Pancreas (tissue), 10 donors: ENCODE results near the gene CDH4. TPM values are rescaled to one million over a fixed set of nuclear protein-coding genes. Genes with fewer than 3 reads are reported as not detected.

Experiments
- ATAC-seq, 4 donors: fragments of 200-7000 bp; cut with Tn5 transposase; one replicate each; pipeline versions ENCODE4 v1.8.0 to v1.9.1; 2020; ENCODE audit warnings: mild to moderate bottlenecking in 4 of 4, moderate library complexity in 4 of 4
- DNase-seq, 6 donors: peaks; one replicate each; pipeline ENCODE4 v3.0.0-alpha.2; 2020
- FAIRE-seq: peaks from 2 replicates; lab custom pipeline; 2012; peaks lifted over from hg19 to GRCh38; lab: Jason Lieb, UNC
- H3K27ac ChIP-seq, 4 donors: fragments of 200-600 bp; sonication (generic); 1 replicate in 3 of 4; 2 replicates in 1 of 4; pipeline versions ENCODE4 v1.5.0 to v1.8.0; 2020
- H3K27me3 ChIP-seq, 4 donors: fragments of 200-600 bp; one replicate each; pipeline ENCODE4 v1.8.0; 2021
- H3K36me3 ChIP-seq, 3 donors: fragments of 200-600 bp; sonication (generic) in 1 of 3; one replicate each; pipeline versions ENCODE4 v1.5.0 to v1.8.0; 2020 to 2021
- H3K4me1 ChIP-seq, 3 donors: fragments of 200-600 bp; one replicate each; pipeline ENCODE4 v1.8.0; 2021
- H3K4me3 ChIP-seq, 4 donors: fragments of 200-600 bp; sonication (generic) in 2 of 4; one replicate each; pipeline versions ENCODE4 v1.5.0 to v1.8.0; 2020 to 2021
- H3K9me3 ChIP-seq, 4 donors: fragments of 200-600 bp; one replicate each; pipeline ENCODE4 v1.8.0; 2021
- CTCF ChIP-seq, 4 donors: fragments of 200-600 bp; sonication (generic) in 3 of 4; IDR thresholded peaks; one replicate each; pipeline versions ENCODE4 v1.5.0 to v1.8.0; 2021; ENCODE audit warnings: antibody characterized with exemption in 4 of 4
- WGBS, 2 donors: extraction: QIAGEN DNeasy Blood & Tissue Kit; methylation state at CpG; one replicate each; pipeline ENCODE4 v1.1.7; 2013; 5-methylcytosine and 5-hydroxymethylcytosine counted together
- intact Hi-C, 3 donors: fragments of 100-400 bp; cut with DNase I; formaldehyde crosslinking; loops; one replicate each; pipeline versions ENCODE4 v1.11.1 to v1.14.2; 2022
- polyA plus RNA-seq, 2 donors: library from polyadenylated mRNA; stranded (reverse); fragments of 200-250 nt; gene quantifications; one replicate each; pipeline ENCODE4 v1.2.3, GENCODE V29; 2013
- total RNA-seq, 6 donors: library from RNA; stranded (reverse); fragmentation: NEBNext Ultra II Directional in 4 of 6; extraction: Animal tissue kit (Norgen Biotek cat#: 25700) in 4 of 6; gene quantifications; one replicate each; pipeline versions ENCODE4 v1.2.1 to v1.2.4, GENCODE V29; 2021 to 2023
- donor health status: healthy with polysubstance abuse.
- donor health status: DM: no; HTN: no; CAD: no; lungs with moderate emphysema.
- donor health status: DM: no; HTN: no; CAD: no.
- donor health status: control.
- donor health status: control.
- donor health status: Bipolar disorder and iron deficiency.
- donor health status: DM: yes; HTN: yes; CAD: no.
- donor health status: DM: no; HTN: no; CAD: no.
- donor health status: DM: no; HTN: no; CAD: no.
- donor health status: DM: yes; HTN: yes; CAD: no.

Gene CDH4
- total and polyA plus RNA-seq, 8 donors: 0.04 to 1.4 (median 0.27) TPM

- ATAC-seq (no peak), DNase-seq (no peak), FAIRE-seq (no peak)
- Histone ChIP-seq H3K27ac (no peak overlapping the region), H3K4me1 (no peaks in the 10 kb centered on the region), H3K4me3 (no peak overlapping the region), H3K9me3 (no peaks in the 10 kb centered on the region), H3K36me3 (no peaks in the 10 kb centered on the region), H3K27me3 (no peaks in the 10 kb centered on the region)
- WGBS, 2 donors: 81 to 91% methylated on average over 19 of the region's 19 CpGs
- intact Hi-C loops: no loop called here
- no peak for TF ChIP-seq CTCF (IDR thresholded peaks at IDR 0.05)
Measured at GRCh38 chr20:61523145-61523544, 271.1 kb downstream of the CDH4 start.

- no peaks in the 10 kb centered on the region for H3K9me3 ChIP-seq
- intact Hi-C loops: no loop called here
- DNase-seq (no peak), ATAC-seq (no peak), FAIRE-seq (no peak)
- no peaks in the 10 kb centered on the region for H3K36me3 ChIP-seq
- H3K27me3 ChIP-seq: no peaks in the 10 kb centered on the region
- H3K27ac ChIP-seq: no peak overlapping the region
- H3K4me1 ChIP-seq: no peaks in the 10 kb centered on the region
- TF ChIP-seq CTCF (IDR thresholded peaks at IDR 0.05): no peak
- no peak overlapping the region for H3K4me3 ChIP-seq
- WGBS, 2 donors: 36 to 47% methylated on average over 12 to 13 of the region's 13 CpGs
Measured at GRCh38 chr20:61524951-61525666, 273.0 kb downstream of the CDH4 start.

GRCh38 chr20:61525781-61526431 lies 273.8 kb downstream of the CDH4 start:
- TF ChIP-seq CTCF (IDR thresholded peaks at IDR 0.05): no peak
- Histone ChIP-seq H3K36me3 (no peaks in the 10 kb centered on the region), H3K27me3 (no peaks in the 10 kb centered on the region), H3K27ac (no peak overlapping the region), H3K4me3 (no peak overlapping the region), H3K9me3 (no peaks in the 10 kb centered on the region), H3K4me1 (no peaks in the 10 kb centered on the region)
- no peak for ATAC-seq
- intact Hi-C loops: no loop called here
- WGBS, 2 donors: 36 to 47% methylated on average over 21 of the region's 21 CpGs
- FAIRE-seq: no peak
- no peak for DNase-seq

GRCh38 chr20:61526907-61527306 lies 274.8 kb downstream of the CDH4 start:
- TF ChIP-seq CTCF (IDR thresholded peaks at IDR 0.05): no peak
- no peaks in the 10 kb centered on the region for H3K36me3 ChIP-seq
- no peak for FAIRE-seq

GRCh38 chr20:61527626-61528025 lies 275.6 kb downstream of the CDH4 start:
- Histone ChIP-seq H3K27ac (no peak overlapping the region), H3K9me3 (no peaks in the 10 kb centered on the region), H3K4me3 (no peak overlapping the region), H3K4me1 (no peaks in the 10 kb centered on the region), H3K36me3 (no peaks in the 10 kb centered on the region), H3K27me3 (no peaks in the 10 kb centered on the region)
- no peak for ATAC-seq
- FAIRE-seq: no peak
- no peak for DNase-seq
- WGBS, 2 donors: 73 to 81% methylated on average over 11 of the region's 11 CpGs
- TF ChIP-seq CTCF (IDR thresholded peaks at IDR 0.05): no peak
- intact Hi-C loops: no loop called here

More at GRCh38 chr20:61526907-61527306, 274.8 kb downstream of the CDH4 start:
- H3K9me3 ChIP-seq: no peaks in the 10 kb centered on the region
- DNase-seq: no peak
- ATAC-seq: no peak
- intact Hi-C loops: no loop called here
- H3K4me1 ChIP-seq: no peaks in the 10 kb centered on the region
- 75 to 81% methylated on average over 13 of the region's 13 CpGs for WGBS, 2 donors
- H3K27me3 ChIP-seq: no peaks in the 10 kb centered on the region
- H3K27ac ChIP-seq: no peak overlapping the region
- no peak overlapping the region for H3K4me3 ChIP-seq
